Adrenal gland (tissue), 12 donors: ENCODE data around the gene MYO10. TPM values are rescaled to one million over a fixed set of nuclear protein-coding genes. Genes with fewer than 3 reads are reported as not detected.

Experiments used
- DNase-seq, 7 donors: peaks; one replicate each; pipeline ENCODE4 v3.0.0-alpha.2; 2019 to 2020
- H3K27ac ChIP-seq, 5 donors: fragments of 200-600 bp; sonication (generic) in 4 of 5; 1 replicate in 3 of 5; 2 replicates in 2 of 5; pipeline versions ENCODE4 v1.5.1 to v1.8.0; 2016 to 2020; ENCODE audit warnings: mild to moderate bottlenecking in 1 of 5
- H3K27me3 ChIP-seq: fragments of 200-600 bp; 2 replicates; pipeline ENCODE4 v1.8.0; 2021
- H3K36me3 ChIP-seq, 2 donors: fragments of 200-600 bp; replicated peaks in 1 of 2; 1 replicate in 1 of 2; 2 replicates in 1 of 2; pipeline versions ENCODE4 v1.5.1 to v1.8.0; 2018 to 2022
- H3K4me1 ChIP-seq, 2 donors: fragments of 200-600 bp; replicated peaks in 1 of 2; 1 replicate in 1 of 2; 2 replicates in 1 of 2; pipeline versions ENCODE4 v1.5.1 to v1.8.0; 2018 to 2021
- H3K4me3 ChIP-seq, 4 donors: fragments of 200-600 bp; sonication (generic) in 3 of 4; one replicate each; pipeline ENCODE4 v1.5.1; 2016 to 2018
- H3K9me3 ChIP-seq, 3 donors: fragments of 200-600 bp; sonication (generic) in 1 of 3; replicated peaks in 1 of 3; 1 replicate in 2 of 3; 2 replicates in 1 of 3; pipeline versions ENCODE4 v1.5.1 to v1.8.0; 2016 to 2021
- CTCF ChIP-seq, 6 experiments: fragments of 450-650 bp in 4 of 6; fragments of 200-600 bp in 2 of 6; sonication (generic) in 1 of 6; IDR thresholded peaks; 1 replicate in 5 of 6; 2 replicates in 1 of 6; pipeline versions ENCODE4 v1.5.1 to v1.8.0; 2016 to 2021; ENCODE audit warnings: antibody characterized with exemption in 6 of 6, mild to moderate bottlenecking in 2 of 6, moderate library complexity in 1 of 6
- POLR2A ChIP-seq, 2 donors: fragments of 450-650 bp; IDR thresholded peaks; one replicate each; pipeline ENCODE4 v1.6.1; 2017; ENCODE audit warnings: antibody characterized with exemption in 2 of 2, mild to moderate bottlenecking in 2 of 2, moderate library complexity in 1 of 2
- WGBS, 4 donors: extraction: QIAGEN DNeasy Blood & Tissue Kit in 2 of 4; methylation state at CpG; one replicate each; pipeline versions ENCODE4 v1.1.5 to v1.1.7; 2013 to 2017; 5-methylcytosine and 5-hydroxymethylcytosine counted together
- intact Hi-C, 2 donors: fragments of 100-400 bp; cut with DNase I; formaldehyde crosslinking; loops; one replicate each; pipeline versions ENCODE4 v1.14.1 to v1.15.0; 2022 to 2023
- polyA plus RNA-seq, 3 donors: library from polyadenylated mRNA; stranded (reverse); fragments of 200-250 nt in 2 of 3; fragments of 350-450 nt in 1 of 3; fragmentation: Illumina TruSeq in 1 of 3; extraction: RNeasy Lipid Tissue Mini Kit (QIAGEN cat#74804) in 1 of 3; gene quantifications; one replicate each; pipeline ENCODE4 v1.2.3, GENCODE V29; 2013 to 2014
- total RNA-seq, 9 donors: library from RNA; depleted of rRNA in 4 of 9; stranded (reverse); fragments of >200 nt in 4 of 9; fragments of 120-200 nt in 1 of 9; fragmentation: NEBNext Ultra II Directional in 1 of 9; extraction: Animal tissue kit (Norgen Biotek cat#: 25700) in 1 of 9; gene quantifications; one replicate each; pipeline versions ENCODE4 v1.1.0 to v1.2.4, GENCODE V29; 2013 to 2023
- donor health status: healthy with polysubstance abuse.
- donor health status: Bipolar disorder and iron deficiency.
- donor health status: DM: yes; HTN: yes; CAD: no.
- donor health status: DM: no; HTN: no; CAD: no.
- donor health status: DM: no; HTN: no; CAD: no.
- donor health status: DM: yes; HTN: yes; CAD: no.

The MYO10 gene
- total and polyA plus RNA-seq, 12 donors, result 2.2 to 38.9 (median 10.5) TPM

GRCh38 chr5:16695779-16696178 is 240.3 kb downstream of the MYO10 start:
- intact Hi-C loops, result no loop called here
- Histone ChIP-seq H3K27ac (no peak overlapping the region), H3K27me3 (no peaks in the 10 kb centered on the region), H3K9me3 (no peaks in the 10 kb centered on the region), H3K4me1 (no peaks in the 10 kb centered on the region), H3K4me3 (no peak overlapping the region), H3K36me3 (no peaks in the 10 kb centered on the region)
- WGBS, 4 donors, result 63 to 71% (median 68%) methylated on average over 4 of the region's 4 CpGs
- DNase-seq, result no peak
- TF ChIP-seq CTCF (IDR thresholded peaks at IDR 0.05) (no peak), POLR2A (IDR thresholded peaks at IDR 0.05) (no peak)

- H3K27ac ChIP-seq, result no peak overlapping the region
- no peak for DNase-seq
- no peaks in the 10 kb centered on the region for H3K27me3 ChIP-seq
- intact Hi-C loops, result no loop called here
- H3K4me3 ChIP-seq, result no peak overlapping the region
- no peaks in the 10 kb centered on the region for H3K4me1 ChIP-seq
- TF ChIP-seq POLR2A (IDR thresholded peaks at IDR 0.05), result no peak
- TF ChIP-seq CTCF (IDR thresholded peaks at IDR 0.05), result no peak
- no peaks in the 10 kb centered on the region for H3K36me3 ChIP-seq
- WGBS, 4 donors, result 61 to 76% (median 70%) methylated on average over 2 of the region's 2 CpGs
- no peaks in the 10 kb centered on the region for H3K9me3 ChIP-seq
Observed at GRCh38 chr5:16693879-16694278, 242.2 kb downstream of the MYO10 start.

GRCh38 chr5:16691731-16692130 is 244.4 kb downstream of the MYO10 start:
- intact Hi-C loops, result no loop called here
- H3K36me3 ChIP-seq, result no peaks in the 10 kb centered on the region
- H3K4me3 ChIP-seq, result no peak overlapping the region
- H3K27me3 ChIP-seq, result no peaks in the 10 kb centered on the region
- WGBS, 4 donors, result 90 to 94% (median 92%) methylated on average over 3 of the region's 3 CpGs
- TF ChIP-seq POLR2A (IDR thresholded peaks at IDR 0.05) (no peak), CTCF (IDR thresholded peaks at IDR 0.05) (no peak)
- no peaks in the 10 kb centered on the region for H3K4me1 ChIP-seq
- H3K9me3 ChIP-seq, result no peaks in the 10 kb centered on the region
- H3K27ac ChIP-seq, result no peak overlapping the region
- DNase-seq, result no peak

GRCh38 chr5:16690243-16690852 is 245.7 kb downstream of the MYO10 start:
- Histone ChIP-seq H3K9me3 (no peaks in the 10 kb centered on the region), H3K27me3 (no peaks in the 10 kb centered on the region), H3K36me3 (no peaks in the 10 kb centered on the region), H3K4me3 (no peak overlapping the region), H3K4me1 (no peaks in the 10 kb centered on the region), H3K27ac (no peak overlapping the region)
- DNase-seq, result no peak
- intact Hi-C loops, result no loop called here
- 60 to 82% (median 74%) methylated on average over 7 of the region's 7 CpGs for WGBS, 4 donors
- TF ChIP-seq CTCF (IDR thresholded peaks at IDR 0.05), result peak in 2 of 6 experiments; percentile 32 to 33
- TF ChIP-seq POLR2A (IDR thresholded peaks at IDR 0.05), result no peak
